SU-DHL-6 (cell line): ENCODE measurements around the gene FKBP5.

Experiments used
- H2AFZ ChIP-seq: fragments of 200-600 bp; sonication (generic); 2 replicates; pipeline ENCODE4 v1.6.1; 2014; ENCODE audit warnings: low read depth, mild to moderate bottlenecking, moderate library complexity, mixed read lengths, antibody characterized with exemption, low read length; ENCODE audit not compliant: severe bottlenecking
- H3F3A ChIP-seq: fragments of 200-600 bp; shearing (Covaris generic); 2 replicates; pipeline ENCODE4 v1.6.0; 2016; ENCODE audit warnings: antibody characterized with exemption, mild to moderate bottlenecking; ENCODE audit not compliant: insufficient read depth
- H3K27ac ChIP-seq: fragments of 200-600 bp; sonication (generic); 2 replicates; pipeline ENCODE4 v1.5.1; 2016; ENCODE audit warnings: low read depth, mild to moderate bottlenecking, low read length, moderate library complexity, mixed read lengths
- H3K27me3 ChIP-seq: fragments of 200-600 bp; sonication (generic), shearing (Covaris generic); 2 replicates; pipeline ENCODE4 v1.6.0; 2014; ENCODE audit warnings: mild to moderate bottlenecking, low read length
- H3K36me3 ChIP-seq: fragments of 200-600 bp; sonication (generic); 2 replicates; pipeline ENCODE4 v1.6.1; 2014; ENCODE audit warnings: mild to moderate bottlenecking, low read length, mixed read lengths
- H3K4me2 ChIP-seq: fragments of 300-600, 200-600 bp; shearing (Covaris generic), sonication (generic); 2 replicates; pipeline ENCODE4 v1.6.0; 2014; ENCODE audit warnings: low read length, low read depth, mild to moderate bottlenecking; ENCODE audit not compliant: poor library complexity, severe bottlenecking
- H3K4me3 ChIP-seq: fragments of 200-600 bp; sonication (generic); 2 replicates; pipeline ENCODE4 v1.5.1; 2014; ENCODE audit warnings: antibody characterized with exemption, low read length, mild to moderate bottlenecking, mixed read lengths; ENCODE audit not compliant: insufficient read depth, poor library complexity, severe bottlenecking
- H3K79me2 ChIP-seq: fragments of 200-600 bp; sonication (generic); 2 replicates; pipeline ENCODE4 v1.6.1; 2014; ENCODE audit warnings: mild to moderate bottlenecking, low read length, moderate library complexity; ENCODE audit not compliant: insufficient read depth
- H3K9ac ChIP-seq: fragments of 200-600 bp; sonication (generic); 2 replicates; pipeline ENCODE4 v1.7.0; 2014; ENCODE audit warnings: mild to moderate bottlenecking, low read length
- H3K9me2 ChIP-seq: fragments of 200-600 bp; sonication (generic); replicated peaks from 2 replicates; pipeline ENCODE4 v1.6.1; 2014; ENCODE audit warnings: low read length; ENCODE audit not compliant: insufficient read depth
- H3K9me3 ChIP-seq: fragments of 200-600 bp; sonication (generic); 2 replicates; pipeline ENCODE4 v1.6.1; 2014; ENCODE audit warnings: low read length, mixed read lengths; ENCODE audit not compliant: insufficient read depth
- H4K20me1 ChIP-seq: fragments of 200-600 bp; sonication (generic); 2 replicates; pipeline ENCODE4 v1.6.1; 2014; ENCODE audit warnings: low read depth, mild to moderate bottlenecking, antibody characterized with exemption, low read length, moderate library complexity, mixed read lengths
- EZH2phosphoT487 ChIP-seq: fragments of 200-600 bp; sonication (generic), shearing (Covaris generic); conservative IDR thresholded peaks from 2 replicates; pipeline ENCODE4 v1.6.1; 2018; ENCODE audit warnings: mild to moderate bottlenecking, antibody characterized with exemption, low read length, moderate library complexity, mixed read lengths
- TF ChIP-seq, protein P1 (sequence below): fragments of 200-600 bp; sonication (generic); IDR thresholded peaks from one replicate; pipeline ENCODE4 v1.5.1; 2017; ENCODE audit warnings: antibody characterized with exemption, mild to moderate bottlenecking, low read length, moderate library complexity; ENCODE audit not compliant: insufficient read depth, poor library complexity, severe bottlenecking

FKBP5 gene

DNA sequence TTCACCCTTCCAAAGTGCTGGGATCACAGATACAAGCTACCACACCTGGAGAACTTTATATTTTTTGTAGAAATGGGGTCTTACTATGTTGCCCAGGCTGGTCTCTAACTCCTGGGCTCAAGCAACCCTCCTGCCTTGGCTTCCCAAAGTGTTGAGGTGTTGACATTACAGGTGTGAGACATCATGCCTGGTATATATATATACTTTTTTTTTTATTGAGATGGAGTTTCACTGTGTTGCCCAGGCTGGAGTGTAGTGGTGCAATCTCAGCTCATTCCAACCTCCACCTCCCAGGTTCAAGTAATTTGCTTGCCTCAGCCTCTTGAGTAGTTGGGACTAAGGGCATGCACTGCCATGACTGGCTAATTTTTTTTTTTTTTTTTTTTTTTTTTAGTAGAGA is 5.4 kb downstream of the FKBP5 start:
- Histone ChIP-seq H3K79me2 (peaks cover 99% of the 10 kb centered on the region), H3K9me3 (no peaks in the 10 kb centered on the region), H4K20me1 (peaks cover 57% of the 10 kb centered on the region), H3K9ac (no peak overlapping the region), H3F3A (peaks cover 39% of the 10 kb centered on the region), H3K27ac (no peak overlapping the region), H3K9me2 (no peaks in the 10 kb centered on the region), H3K4me3 (no peak overlapping the region), H3K4me2 (no peak overlapping the region), H3K36me3 (peaks cover 51% of the 10 kb centered on the region), H3K27me3 (no peaks in the 10 kb centered on the region), H2AFZ (no peak overlapping the region)
- no peak for TF ChIP-seq EZH2phosphoT487
- TF ChIP-seq, protein P1, sequence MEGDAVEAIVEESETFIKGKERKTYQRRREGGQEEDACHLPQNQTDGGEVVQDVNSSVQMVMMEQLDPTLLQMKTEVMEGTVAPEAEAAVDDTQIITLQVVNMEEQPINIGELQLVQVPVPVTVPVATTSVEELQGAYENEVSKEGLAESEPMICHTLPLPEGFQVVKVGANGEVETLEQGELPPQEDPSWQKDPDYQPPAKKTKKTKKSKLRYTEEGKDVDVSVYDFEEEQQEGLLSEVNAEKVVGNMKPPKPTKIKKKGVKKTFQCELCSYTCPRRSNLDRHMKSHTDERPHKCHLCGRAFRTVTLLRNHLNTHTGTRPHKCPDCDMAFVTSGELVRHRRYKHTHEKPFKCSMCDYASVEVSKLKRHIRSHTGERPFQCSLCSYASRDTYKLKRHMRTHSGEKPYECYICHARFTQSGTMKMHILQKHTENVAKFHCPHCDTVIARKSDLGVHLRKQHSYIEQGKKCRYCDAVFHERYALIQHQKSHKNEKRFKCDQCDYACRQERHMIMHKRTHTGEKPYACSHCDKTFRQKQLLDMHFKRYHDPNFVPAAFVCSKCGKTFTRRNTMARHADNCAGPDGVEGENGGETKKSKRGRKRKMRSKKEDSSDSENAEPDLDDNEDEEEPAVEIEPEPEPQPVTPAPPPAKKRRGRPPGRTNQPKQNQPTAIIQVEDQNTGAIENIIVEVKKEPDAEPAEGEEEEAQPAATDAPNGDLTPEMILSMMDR = no peak

DNA sequence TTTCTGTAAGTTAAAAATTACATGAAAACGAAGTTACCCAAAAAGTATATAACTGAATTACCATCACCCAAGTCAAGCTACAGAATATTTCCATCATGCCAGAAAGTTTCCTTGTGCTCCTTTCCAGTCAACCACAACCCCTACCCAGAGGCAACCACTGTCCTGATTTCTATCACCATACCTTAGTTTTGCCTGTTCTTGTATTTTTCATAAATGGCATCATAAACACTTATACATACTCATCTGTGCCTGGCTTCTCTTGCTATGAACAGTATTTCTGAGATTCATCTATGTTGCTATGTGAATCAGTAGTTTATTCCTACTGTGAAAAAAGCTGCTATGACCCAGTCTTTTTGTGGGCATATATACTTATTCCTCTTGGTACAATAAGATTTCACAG is 7.4 kb downstream of the FKBP5 start:
- Histone ChIP-seq H3K79me2 (peaks cover 99% of the 10 kb centered on the region), H4K20me1 (peaks cover 53% of the 10 kb centered on the region)

DNA sequence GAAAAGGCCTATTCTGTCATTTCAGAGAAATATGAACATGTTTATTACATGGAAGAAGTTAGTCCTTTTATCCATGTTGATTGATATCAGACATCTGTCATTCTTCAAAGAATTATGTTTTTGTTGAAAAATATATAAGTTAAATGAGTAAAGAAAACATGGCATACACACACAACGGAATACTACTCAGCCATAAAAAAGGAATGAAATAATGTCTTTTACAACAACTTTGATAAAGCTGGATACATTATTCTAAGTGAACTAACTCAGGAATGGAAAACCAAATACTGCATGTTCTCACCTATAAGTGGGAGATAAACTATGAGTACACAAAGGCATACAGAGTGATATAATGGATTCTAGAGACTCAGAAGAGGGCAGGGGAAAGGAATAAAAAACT is 9.3 kb downstream of the FKBP5 start:
- H4K20me1 ChIP-seq = peaks cover 48% of the 10 kb centered on the region

More for the DNA sequence above, 7.4 kb downstream of the FKBP5 start:
- TF ChIP-seq, protein P1 = no peak
- TF ChIP-seq EZH2phosphoT487 = no peak
- H3K4me2 ChIP-seq = no peak overlapping the region
- H3F3A ChIP-seq = peaks cover 28% of the 10 kb centered on the region; the same call in 1 of the 2 replicates
- H3K9me3 ChIP-seq = no peaks in the 10 kb centered on the region
- H2AFZ ChIP-seq = no peak overlapping the region
- no peaks in the 10 kb centered on the region for H3K27me3 ChIP-seq
- H3K9me2 ChIP-seq = no peaks in the 10 kb centered on the region
- H3K36me3 ChIP-seq = peaks cover 45% of the 10 kb centered on the region
- H3K27ac ChIP-seq = no peak overlapping the region
- no peak overlapping the region for H3K4me3 ChIP-seq
- H3K9ac ChIP-seq = no peak overlapping the region

More for the DNA sequence above, 9.3 kb downstream of the FKBP5 start:
- TF ChIP-seq, protein P1 = no peak
- TF ChIP-seq EZH2phosphoT487 = no peak
- Histone ChIP-seq H3K27ac (no peak overlapping the region), H3K4me3 (no peak overlapping the region), H3K4me2 (no peak overlapping the region), H3K27me3 (no peaks in the 10 kb centered on the region), H3F3A (peaks cover 24% of the 10 kb centered on the region; the same call in 1 of the 2 replicates), H3K79me2 (peaks cover 99% of the 10 kb centered on the region), H3K9me3 (no peaks in the 10 kb centered on the region), H3K9ac (no peak overlapping the region), H2AFZ (no peak overlapping the region), H3K9me2 (no peaks in the 10 kb centered on the region), H3K36me3 (peaks cover 35% of the 10 kb centered on the region)
